Measurements from ENCODE around the gene GNAS.

DNA sequence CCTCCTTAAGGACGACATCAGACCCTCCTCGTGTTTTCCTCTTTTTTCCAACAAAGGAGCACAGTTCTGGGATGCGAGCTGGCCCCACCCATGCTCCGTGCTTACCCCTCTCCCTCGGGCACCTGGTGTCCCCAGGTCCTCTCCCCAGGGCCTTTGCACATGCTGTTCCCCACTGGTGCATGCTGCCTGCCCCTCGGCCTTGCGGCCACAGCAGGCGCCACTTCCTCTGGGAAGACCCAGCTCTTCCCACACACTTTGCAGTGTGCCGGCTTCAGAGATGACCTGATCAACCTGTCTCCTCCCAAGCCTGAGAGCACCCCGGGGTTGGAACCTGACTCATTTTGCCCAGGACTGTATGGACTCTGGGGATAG, 41.7 kb upstream of the GNAS start:
- TF ChIP-seq SP1 (IDR thresholded peaks at IDR 0.05; ENCODE audit: low read depth, low read length): no peak
- TF ChIP-seq, protein P1, sequence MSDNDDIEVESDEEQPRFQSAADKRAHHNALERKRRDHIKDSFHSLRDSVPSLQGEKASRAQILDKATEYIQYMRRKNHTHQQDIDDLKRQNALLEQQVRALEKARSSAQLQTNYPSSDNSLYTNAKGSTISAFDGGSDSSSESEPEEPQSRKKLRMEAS (IDR thresholded peaks at IDR 0.05; ENCODE audit: low read depth, low read length): no peak
